Hematopoietic multipotent progenitor cell treated with erythropoietin and hydrocortisone succinate and interleukin-3 and kit ligand, for 6 days (in vitro differentiated cells): Measurements from ENCODE around the gene NAPSA.

Experiments used
- DNase-seq: peaks from one replicate; pipeline ENCODE4 v3.0.0-alpha.2; 2015

Gene NAPSA

DNA sequence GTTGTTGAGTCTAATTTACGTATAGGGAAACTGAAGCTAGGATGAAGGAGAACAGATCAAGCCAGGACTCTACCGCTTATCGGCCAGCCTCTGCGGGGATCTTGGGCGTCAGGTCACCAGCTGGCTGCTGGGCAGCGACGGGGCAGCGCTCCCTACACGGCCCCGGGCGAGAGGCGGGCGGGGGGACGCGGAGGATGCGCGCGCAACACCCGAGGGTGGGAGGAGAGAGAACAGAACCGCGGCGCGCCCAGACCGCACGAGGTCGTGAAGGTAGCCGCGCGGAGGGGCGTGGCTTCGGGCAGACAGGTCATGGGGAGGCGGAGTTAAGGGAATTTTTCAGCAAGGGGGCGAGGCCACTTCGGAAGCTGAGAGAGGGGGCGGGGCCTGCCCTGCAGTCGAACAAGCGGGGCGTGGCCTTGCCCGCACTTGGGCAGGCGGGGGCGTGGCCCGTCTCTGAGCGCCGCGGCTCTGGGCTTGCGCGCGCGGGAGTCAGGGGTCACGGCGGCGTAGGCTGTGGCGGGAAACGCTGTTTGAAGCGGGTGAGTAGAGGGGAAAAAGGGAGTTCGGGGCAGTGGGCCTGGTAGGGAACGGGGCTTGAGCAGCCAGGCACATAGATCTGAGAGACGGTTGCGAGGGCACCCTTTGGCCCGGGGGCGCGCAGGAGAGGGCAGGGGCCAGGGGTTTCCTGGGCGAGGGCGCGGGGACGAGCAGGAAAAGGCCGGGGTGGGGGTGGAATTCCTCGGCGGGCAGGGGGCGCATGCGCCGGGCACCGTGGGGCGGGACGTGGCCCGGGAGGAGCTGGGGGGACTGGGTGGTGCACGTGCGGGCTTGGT, 18.6 kb upstream of the NAPSA start, which contains the start of gene POLD1:
TSS of gene POLD1 (plus strand) at position 496 of the 833 bp plus-strand sequence. CDS start 14,505 bp downstream, outside the sequence.
- peak; percentile 100 for DNase-seq

DNA sequence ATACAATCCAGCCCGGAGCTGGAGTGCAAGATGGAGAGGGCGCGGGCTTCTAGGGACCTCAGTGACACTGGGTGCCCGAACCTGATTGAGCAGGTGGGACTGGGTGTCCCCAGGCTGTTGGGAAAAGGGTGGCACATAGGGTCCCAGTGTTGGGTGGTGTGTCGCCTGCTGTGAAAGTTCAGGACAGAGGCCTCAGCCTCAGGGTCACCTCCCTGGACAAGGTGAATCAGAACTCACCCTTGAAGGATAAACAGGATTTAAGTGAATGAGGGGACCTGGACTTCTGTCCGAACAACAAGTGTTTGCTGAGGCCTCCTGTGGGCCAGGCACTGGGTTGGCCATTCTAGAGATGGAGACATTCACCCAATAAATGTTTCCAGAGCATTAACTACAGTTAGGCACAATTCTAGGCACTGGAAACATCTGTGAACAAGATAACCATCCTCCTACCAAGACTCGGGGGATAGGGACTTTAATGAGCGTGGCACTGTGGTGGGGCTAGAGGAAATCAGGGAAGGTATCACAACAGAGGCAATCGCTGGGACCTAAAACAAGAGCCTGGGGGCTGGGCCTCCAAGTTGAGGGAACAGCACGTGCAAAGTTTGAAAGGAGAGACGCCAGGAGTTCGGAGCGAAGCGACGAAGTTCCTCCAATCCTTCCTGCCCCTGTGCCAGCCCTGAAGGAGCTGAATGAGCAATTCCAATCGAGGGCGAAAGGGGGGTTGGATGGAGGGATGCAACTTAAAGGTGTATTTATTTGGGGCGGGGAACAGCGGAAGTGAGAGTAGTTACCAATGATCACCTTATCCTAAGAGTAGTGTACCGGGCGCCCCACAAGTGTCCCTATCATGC, 17.8 kb upstream of the NAPSA start:
- no peak for DNase-seq

DNA sequence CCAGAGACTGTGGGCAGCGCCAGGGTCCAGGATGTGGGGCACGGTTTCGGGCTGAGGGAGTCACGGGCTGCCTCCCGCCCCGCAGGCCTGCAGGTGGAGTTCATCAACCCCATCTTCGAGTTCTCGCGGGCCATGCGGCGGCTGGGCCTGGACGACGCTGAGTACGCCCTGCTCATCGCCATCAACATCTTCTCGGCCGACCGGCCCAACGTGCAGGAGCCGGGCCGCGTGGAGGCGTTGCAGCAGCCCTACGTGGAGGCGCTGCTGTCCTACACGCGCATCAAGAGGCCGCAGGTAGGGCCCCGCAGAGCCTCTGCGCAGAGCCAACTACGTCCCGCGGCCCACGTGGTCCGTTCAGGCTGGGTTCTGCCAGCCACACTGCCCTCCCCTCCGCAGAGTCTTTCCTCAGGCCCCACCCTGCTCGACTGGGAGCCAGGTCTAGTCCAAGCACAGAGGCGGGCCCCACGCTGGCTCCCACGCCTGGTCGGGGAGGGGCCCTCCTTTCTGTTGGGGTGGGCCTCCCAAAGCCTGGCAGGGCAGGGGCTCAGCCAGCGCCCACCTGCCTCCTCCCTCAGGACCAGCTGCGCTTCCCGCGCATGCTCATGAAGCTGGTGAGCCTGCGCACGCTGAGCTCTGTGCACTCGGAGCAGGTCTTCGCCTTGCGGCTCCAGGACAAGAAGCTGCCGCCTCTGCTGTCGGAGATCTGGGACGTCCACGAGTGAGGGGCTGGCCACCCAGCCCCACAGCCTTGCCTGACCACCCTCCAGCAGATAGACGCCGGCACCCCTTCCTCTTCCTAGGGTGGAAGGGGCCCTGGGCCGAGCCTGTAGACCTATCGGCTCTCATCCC, 16.7 kb upstream of the NAPSA start:
- DNase-seq = no peak

DNA sequence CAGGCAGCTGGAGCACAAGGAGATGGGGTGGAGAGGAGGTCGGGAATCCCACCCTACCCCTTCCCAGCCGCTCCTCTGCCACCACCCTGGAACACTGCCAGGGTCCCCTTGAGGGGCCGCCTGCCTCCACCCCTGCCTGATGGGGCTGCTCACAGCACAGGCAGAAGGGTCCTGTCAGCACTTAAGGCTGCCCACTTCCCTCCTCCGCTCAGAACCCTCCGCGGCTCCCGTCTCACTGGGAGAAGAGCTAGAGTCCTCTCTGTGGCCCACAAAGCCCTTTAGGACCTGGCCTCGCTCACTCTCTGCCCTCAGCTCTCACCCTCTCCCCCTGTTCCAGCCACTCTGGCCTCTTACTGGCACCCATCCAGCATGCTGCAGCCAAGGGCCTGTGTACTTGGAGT, 15.3 kb upstream of the NAPSA start:
- DNase-seq = no peak

DNA sequence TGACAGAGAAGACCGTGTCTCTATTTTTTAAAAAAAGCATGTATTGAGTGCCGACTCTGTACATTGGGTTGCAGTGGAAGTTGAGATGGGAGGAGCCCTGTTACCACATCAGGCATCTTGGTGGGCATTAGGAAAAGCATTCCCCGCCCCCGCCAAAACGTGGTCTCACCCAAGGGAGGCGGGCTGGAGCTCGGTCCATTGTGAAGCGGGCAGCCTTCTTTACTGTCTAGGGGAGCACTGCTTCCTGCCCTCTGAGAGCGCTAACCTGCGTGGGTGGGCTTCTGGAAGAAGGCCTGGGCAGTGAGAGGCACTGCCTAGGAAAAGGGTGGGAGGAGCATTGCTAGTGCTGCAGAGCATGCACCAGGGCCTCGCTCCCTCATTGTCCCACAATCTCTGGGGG, 14.7 kb upstream of the NAPSA start:
- no peak for DNase-seq

DNA sequence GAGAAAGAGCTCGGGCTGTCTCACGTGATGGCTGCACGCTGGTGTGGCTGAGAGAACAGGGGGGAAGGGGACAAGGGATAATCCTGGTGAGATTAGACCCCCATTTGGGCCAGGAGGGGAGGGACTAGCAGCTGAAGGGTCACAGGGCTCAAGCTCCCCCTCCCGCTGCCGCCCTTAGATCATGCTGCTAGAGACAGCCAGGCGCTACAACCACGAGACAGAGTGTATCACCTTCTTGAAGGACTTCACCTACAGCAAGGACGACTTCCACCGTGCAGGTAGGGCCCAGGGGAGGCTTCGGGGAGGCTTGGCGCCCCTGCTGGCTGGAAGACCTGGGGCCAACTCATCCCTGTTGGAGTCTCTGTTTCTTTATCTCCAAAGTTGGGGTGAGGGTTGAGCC, 14.2 kb upstream of the NAPSA start:
- DNase-seq = no peak

DNA sequence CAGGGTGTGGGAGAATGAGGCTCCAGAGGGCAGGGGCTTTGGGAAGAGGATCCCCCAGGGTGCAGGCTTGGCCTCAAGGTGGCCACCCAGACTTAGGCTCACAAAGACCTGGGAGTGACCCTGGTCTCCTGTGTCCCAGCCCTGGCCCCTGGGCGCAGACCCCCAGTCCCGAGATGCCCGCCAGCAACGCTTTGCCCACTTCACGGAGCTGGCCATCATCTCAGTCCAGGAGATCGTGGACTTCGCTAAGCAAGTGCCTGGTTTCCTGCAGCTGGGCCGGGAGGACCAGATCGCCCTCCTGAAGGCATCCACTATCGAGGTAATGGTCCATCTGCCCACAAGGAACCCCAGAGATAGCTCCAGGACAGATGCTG, 13.4 kb upstream of the NAPSA start:
- no peak for DNase-seq

DNA sequence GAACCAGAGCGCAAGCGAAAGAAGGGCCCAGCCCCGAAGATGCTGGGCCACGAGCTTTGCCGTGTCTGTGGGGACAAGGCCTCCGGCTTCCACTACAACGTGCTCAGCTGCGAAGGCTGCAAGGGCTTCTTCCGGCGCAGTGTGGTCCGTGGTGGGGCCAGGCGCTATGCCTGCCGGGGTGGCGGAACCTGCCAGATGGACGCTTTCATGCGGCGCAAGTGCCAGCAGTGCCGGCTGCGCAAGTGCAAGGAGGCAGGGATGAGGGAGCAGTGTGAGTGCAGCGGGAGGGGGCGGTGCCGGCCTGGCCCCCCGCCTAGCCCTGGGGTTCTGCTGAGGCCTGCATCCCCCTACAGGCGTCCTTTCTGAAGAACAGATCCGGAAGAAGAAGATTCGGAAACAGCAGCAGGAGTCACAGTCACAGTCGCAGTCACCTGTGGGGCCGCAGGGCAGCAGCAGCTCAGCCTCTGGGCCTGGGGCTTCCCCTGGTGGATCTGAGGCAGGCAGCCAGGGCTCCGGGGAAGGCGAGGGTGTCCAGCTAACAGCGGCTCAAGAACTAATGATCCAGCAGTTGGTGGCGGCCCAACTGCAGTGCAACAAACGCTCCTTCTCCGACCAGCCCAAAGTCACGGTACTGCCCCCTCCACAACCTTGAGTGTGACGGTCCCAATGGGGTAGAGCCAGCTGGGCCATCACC, 12.9 kb upstream of the NAPSA start:
- no peak for DNase-seq

DNA sequence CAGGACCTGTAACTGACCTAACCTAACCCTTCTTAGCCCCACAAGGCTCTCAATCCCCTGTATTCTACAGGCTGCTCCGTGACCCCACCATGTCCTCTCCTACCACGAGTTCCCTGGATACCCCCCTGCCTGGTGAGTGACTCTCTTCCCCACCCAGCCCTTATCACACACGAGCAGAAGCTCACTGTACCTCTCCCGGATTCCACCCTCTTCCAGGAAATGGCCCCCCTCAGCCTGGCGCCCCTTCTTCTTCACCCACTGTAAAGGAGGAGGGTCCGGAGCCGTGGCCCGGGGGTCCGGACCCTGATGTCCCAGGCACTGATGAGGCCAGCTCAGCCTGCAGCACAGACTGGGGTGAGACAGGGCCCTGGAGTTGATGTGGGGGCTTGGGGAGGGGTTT, 12.1 kb upstream of the NAPSA start:
- peak; percentile 87 for DNase-seq

DNA sequence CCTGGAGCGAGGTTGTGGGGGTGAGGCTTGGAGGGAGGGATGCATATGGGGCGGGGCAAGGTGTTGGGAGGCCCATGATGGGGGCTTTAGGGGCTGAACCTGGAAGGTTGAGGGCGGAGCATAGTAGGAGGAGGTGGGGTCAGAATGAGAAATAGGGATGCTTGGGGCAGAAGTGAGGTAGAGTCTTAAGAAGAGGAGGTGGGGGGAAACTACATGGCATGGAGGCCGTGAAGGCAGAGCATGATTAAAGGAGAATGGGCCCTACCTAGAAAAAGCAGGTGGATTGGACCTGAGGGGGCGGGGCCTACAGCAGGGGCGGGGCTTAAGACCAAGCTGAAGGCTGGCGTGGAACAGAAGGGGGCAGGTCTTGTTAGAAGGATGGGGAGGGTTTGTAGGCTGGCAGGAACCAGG, 11.6 kb upstream of the NAPSA start:
- DNase-seq = peak; percentile 84

DNA sequence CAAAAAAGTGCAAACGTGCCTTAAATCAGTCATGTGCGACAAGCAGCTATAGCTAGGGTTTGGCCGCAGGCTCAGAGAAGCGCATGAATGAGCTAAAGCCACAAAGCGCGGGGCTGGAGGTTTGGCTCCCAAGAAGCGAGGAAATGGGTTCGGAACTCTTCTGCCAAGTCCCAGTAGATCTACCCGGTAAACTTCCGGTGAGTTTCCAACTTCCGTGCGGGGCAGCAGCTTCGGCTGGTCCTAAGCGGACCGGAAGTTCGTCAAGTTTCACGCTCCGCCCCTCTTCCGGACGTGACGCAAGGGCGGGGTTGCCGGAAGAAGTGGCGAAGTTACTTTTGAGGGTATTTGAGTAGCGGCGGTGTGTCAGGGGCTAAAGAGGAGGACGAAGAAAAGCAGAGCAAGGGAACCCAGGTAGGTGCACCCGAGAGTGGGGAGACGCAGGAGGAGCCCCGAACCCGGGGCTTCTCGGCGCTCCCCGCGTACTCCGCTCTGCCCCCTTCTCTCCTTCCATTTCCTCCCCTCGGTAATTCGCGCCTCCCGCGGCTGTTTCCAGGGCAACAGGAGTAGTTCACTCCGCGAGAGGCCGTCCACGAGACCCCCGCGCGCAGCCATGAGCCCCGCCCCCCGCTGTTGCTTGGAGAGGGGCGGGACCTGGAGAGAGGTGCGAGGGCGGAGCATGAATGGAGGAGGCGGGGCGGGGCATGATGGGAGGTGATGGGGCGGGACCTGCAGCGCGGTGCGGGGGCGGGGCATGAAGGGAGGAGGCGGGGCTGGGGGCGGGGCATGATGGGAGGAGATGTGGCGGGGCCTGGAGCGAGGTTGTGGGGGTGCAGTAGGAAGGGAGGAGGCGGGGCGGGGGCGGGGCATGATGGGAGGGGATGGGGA, 11.0 kb upstream of the NAPSA start, which contains the start of gene NR1H2:
TSS of gene NR1H2 (plus strand) at position 292 of the 885 bp plus-strand sequence. CDS start 1,149 bp downstream, outside the sequence.
- peak; percentile 99 for DNase-seq

DNA sequence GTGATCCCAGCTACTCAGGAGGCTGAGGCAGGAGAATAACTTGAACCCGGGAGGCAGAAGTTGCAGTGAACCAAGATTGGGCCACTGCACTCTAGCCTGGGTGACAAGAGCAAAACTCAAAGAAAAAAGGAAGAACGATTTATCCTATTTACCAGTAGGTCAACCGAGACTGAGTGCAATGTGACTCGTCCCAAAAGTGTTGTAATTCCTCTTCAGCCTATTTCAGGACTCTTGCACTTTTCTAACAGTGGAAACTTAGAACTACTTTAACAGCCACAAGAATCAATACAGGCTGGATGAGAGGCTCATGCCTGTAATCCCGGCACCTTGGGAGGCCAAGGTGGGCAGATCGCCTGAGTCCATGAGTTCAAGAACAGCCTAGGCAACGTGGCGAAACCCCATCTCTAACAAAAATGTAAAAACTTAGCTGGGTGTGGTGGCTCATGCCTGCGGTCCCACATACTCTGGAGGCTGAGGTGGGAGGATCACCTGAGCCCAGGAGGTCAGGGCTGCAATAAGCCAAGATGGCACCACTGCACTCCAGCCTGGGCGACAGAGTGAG, 6.6 kb upstream of the NAPSA start:
- DNase-seq = no peak

DNA sequence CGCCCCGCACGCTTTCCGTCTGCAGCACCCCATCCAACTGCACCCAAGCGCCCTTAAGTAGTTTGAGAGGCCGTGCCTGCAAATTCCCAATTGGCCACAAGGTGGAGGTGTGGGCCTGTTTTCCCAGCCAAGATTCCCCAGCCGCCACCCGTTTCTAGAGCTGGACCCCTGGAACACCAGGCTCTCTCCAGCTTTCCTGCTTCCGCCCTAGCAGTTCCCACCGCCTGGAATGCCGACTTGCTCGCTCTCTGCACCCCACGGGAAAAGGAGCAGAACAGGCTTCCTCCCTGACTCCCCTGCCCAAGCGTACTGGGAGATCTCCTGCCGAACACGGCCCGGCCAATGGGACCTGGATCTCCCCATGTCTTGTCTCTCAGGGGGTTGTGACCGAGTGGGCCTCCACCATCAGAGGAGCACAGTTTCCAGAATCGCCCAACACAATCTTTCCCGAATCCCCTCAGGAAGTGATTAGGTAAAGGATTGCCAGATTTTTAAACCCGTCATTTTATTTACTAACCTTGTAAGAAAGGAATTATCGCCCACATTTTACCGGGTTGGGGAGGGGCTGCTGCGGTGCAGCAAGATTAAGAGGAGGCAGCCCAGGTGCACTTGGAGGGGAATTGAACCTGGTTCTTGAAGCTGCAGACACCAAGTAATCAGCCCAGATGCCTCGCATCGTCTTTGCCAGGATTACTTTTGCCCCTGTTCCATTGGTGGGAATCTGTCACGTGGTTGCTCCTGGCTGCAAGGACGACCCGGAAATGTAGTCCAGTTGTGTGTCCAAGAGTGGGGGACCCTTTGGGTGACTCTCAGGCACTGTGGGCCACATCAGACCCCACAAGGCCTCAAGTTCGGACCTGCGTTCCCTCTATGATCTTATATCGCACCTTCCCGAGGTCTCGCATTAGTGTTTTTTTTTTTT, 3.5 kb upstream of the NAPSA start:
- DNase-seq = peak; percentile 95

DNA sequence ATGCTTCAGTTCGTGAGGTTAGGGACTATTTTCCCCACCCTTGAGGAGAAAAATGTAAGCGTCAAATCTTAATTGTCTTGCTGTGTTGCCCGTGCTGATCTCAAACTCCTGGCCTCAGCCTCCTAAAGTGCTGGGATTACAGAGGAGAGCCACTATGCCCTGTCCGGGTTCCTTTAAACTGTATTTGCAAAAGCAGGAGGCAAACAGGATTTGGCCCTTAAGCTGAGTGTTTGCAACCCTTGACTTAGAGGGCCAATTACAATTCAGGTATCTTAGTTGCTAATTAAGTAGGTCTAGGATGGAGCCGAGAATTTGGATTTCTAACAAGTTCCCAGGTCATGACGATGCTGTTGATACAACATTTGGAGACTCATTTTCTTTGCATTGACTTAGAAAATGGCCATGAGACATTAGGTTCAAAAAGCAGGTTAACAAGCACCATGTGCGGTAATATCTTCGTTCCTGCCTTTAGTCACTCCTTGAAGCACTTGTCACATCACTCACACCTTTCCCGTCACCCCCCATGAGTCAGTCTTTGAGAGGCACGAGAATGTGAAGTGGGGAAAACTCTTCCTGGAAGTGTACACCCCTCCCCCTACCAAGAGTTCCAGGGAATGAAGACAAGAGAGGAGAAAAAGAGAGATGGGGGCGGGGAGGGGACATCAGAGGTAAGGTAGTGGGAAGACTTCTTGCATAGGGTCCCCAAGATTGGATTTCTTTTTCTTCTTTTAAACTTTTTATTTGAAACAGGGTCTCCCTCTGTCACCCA, 2.6 kb downstream of the NAPSA start:
- no peak for DNase-seq

DNA sequence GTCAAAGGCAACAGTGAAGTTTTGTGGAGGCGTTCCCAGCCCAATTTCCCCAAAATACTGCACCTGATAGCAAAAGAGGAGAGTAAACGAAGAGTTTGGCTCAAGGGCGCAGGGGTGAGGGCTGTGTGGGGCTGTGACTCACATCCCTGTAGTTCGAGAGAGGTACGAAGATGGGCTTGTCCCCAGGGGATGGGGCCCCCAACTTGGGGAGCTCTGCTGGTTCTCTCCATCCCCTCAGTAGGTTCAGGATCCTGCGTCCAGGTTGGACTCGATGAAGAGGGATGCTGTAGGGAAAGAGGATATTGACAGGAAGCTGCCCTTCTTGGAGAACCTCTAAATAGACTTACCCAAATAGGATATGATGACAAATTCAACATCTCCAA, 3.4 kb downstream of the NAPSA start:
- no peak for DNase-seq

DNA sequence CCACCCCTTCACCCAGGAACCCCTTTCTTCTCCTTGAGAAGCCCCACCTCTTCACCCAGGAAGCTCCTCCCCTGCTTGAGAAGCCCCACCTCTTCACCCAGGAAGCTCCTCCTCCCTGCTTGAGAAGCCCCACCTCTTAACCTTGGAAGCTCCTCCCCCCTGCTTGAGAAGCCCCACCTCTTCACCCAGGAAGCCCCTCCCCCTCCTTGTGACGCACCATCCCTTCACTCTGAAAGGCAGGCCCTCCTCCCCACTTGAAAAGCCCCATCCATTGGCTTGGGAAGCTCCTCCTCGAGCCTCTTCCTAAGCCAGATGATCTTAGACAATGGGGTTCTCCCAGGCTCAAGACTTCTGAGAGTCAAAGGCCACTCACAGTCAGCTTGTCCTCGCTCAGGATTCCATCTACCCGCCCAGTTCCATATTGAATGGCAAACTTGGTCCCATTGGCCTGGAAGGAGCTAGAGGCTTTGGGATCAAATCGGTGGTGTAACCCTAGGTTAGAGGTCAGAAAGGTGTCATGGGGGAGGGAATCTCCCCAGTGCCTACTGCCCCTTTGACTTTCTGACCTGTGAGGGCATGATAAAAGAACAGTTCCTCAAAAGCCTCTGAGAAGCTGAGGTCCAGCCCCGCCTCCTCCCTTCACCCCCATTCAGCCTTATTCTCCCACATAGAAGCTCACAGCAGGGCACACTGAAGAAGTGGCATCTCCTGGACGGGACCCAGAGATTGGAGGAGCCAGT, 4.0 kb downstream of the NAPSA start:
- DNase-seq = no peak

DNA sequence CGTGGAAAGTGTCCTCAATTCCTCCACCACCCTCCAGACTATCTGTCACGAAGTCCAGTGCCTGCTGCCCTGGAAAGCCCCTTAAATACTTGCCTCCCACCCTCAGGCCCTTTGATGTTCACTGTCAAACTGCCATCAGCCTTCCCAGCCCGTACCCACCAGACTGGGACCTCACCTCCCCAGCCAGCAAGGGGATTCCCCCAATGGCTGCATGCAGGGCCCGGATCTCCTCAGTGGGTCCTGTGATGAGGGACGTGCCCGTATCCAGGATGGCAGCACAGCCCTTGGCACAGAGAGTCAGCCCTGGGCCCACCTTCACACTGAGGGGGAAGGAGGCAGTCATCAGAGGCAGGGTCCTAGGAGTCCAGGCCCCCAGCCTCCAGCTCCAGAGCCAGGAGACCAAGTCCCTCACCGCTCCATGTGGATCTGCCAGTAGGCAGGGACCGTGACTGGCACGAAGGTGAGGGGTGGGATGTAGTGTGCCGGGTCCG, 6.1 kb downstream of the NAPSA start:
- DNase-seq = no peak
